Nephron (organoid): ENCODE results near the gene MOXD1.
A peak's percentile ranks its signal among the peaks of the same experiment; 100 is the strongest.
"Not testable (repeated sequence)": the region's sequence is repeated elsewhere in the genome, so short reads cannot be mapped to it uniquely, and the experiment has no call there.

Experiments used
- H3K27ac Mint-ChIP-seq, 3 experiments: 2 replicates each; pipeline ENCODE4 v1.8.0; 2020; ENCODE audit warnings: mixed read lengths in 3 of 3, mild to moderate bottlenecking in 2 of 3, moderate library complexity in 1 of 3
- H3K27me3 Mint-ChIP-seq: 2 replicates; pipeline ENCODE4 v1.8.0; 2021; ENCODE audit warnings: low read depth, mild to moderate bottlenecking, moderate library complexity, mixed read lengths
- H3K36me3 Mint-ChIP-seq: 2 replicates; pipeline ENCODE4 v1.8.0; 2020; ENCODE audit warnings: low read depth, mixed read lengths
- H3K4me1 Mint-ChIP-seq: 2 replicates; pipeline ENCODE4 v1.8.0; 2020; ENCODE audit warnings: mixed read lengths
- H3K4me3 Mint-ChIP-seq, 3 experiments: 2 replicates each; pipeline ENCODE4 v1.8.0; 2020; ENCODE audit warnings: mild to moderate bottlenecking in 3 of 3, mixed read lengths in 3 of 3, moderate library complexity in 2 of 3
- H3K9me3 Mint-ChIP-seq: 2 replicates; pipeline ENCODE4 v1.8.0; 2020; ENCODE audit warnings: mixed read lengths
- CTCF ChIP-seq, 3 experiments: fragments of 200-600 bp; sonication (generic); IDR thresholded peaks; one replicate each; pipeline ENCODE4 v1.5.0; 2021; ENCODE audit warnings: antibody characterized with exemption in 3 of 3; ENCODE audit not compliant: unreplicated experiment in 3 of 3

Gene MOXD1

DNA sequence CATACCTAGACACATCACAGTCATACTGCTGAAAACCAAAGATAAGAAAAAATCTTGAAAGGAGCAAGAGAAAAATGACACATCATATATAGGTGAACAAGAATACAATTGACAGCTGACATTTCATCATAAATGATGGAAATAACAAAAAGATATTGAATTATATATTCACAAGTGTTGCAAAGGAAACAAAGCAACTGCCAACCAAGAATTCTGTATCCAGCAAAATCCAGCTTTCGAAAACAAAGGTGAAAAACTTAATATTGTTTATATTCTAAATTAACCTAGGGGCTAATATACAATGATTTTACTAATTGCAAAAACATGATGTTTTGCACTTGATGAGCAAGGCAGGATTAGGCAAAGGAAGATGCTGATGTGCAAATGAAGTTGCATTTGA lies 84.3 kb downstream of the MOXD1 start:
- Mint-ChIP-seq H3K27me3 (no peaks in the 10 kb centered on the region), H3K4me1 (peaks cover 12% of the 10 kb centered on the region), H3K27ac (no peak overlapping the region), H3K36me3 (peaks cover 73% of the 10 kb centered on the region), H3K4me3 (no peak overlapping the region), H3K9me3 (peaks cover 21% of the 10 kb centered on the region)
- TF ChIP-seq CTCF (IDR thresholded peaks at IDR 0.05; ENCODE audit: unreplicated experiment in 3 of 3), result no peak

DNA sequence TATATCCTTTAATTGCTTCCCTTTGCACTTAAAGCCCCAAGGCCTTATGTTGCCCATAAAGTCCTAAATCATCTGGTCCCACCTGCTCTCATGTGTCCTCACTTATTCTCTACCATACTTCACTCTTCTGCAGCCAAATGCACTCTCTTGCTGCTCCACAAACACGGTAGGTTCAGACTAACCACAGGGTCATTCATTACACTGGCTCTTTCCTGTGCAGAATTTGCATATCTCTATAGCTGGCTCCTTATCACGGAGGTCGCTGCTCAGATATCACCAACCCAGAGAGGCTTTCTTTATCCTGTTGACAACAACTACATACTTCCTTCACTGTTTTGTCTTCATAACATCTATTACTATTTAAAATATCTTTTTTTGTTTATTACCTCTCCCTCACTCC lies 86.8 kb downstream of the MOXD1 start:
- H3K4me1 Mint-ChIP-seq, result peaks cover 28% of the 10 kb centered on the region
- H3K27me3 Mint-ChIP-seq, result no peaks in the 10 kb centered on the region
- peak overlapping the region in 2 of 3 experiments; percentile 8 to 60 for H3K27ac Mint-ChIP-seq
- TF ChIP-seq CTCF (IDR thresholded peaks at IDR 0.05; ENCODE audit: unreplicated experiment in 3 of 3), result no peak
- H3K36me3 Mint-ChIP-seq, result peaks cover 74% of the 10 kb centered on the region
- H3K4me3 Mint-ChIP-seq, result no peak overlapping the region
- H3K9me3 Mint-ChIP-seq, result peaks cover 26% of the 10 kb centered on the region

DNA sequence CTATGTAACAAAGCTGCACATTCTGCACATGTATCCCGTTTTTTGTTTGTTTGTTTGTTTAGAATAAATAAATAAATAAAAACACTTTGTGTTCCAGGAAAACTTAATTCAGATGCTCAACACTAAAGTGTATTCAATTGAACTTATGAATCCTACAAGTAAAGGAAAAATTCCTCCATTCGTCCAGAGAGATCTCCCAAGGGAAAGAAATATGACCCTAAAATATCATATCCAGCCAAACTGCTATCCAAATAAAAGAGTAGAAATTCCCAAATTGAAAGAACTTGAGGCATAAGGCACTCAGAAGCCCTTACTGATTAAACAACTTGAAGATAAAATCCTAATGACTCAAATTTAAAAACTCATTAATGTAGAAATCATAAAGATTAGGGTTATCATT lies 90.4 kb downstream of the MOXD1 start:
- H3K27ac Mint-ChIP-seq, result peak overlapping the region in 2 of 3 experiments; percentile 70 to 81
- peaks cover 79% of the 10 kb centered on the region for H3K36me3 Mint-ChIP-seq
- TF ChIP-seq CTCF (IDR thresholded peaks at IDR 0.05; ENCODE audit: unreplicated experiment in 3 of 3), result no peak
- peaks cover 47% of the 10 kb centered on the region for H3K9me3 Mint-ChIP-seq
- no peak overlapping the region for H3K4me3 Mint-ChIP-seq
- peaks cover 28% of the 10 kb centered on the region for H3K4me1 Mint-ChIP-seq
- H3K27me3 Mint-ChIP-seq, result no peaks in the 10 kb centered on the region

DNA sequence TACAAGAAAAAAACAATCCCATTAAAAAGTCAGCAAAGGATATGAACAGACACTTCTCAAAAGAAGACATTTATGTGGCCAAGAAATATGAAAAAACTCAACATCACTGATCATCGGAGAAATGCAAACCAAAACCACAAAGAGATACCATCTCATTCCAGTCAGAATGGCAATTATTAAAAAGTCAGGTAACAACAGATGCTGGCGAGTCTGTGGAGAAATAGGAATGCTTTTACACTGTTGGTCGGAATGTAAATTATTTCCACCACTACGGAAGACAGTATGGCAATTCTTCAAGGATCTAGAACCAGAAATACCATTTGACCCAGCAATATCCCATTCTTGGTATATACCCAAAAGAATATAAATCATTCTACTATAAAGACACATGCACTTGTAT lies 91.1 kb downstream of the MOXD1 start:
- H3K9me3 Mint-ChIP-seq, result peaks cover 52% of the 10 kb centered on the region
- H3K4me3 Mint-ChIP-seq, H3K27me3 Mint-ChIP-seq: not testable (repeated sequence)
- H3K4me1 Mint-ChIP-seq, result peaks cover 28% of the 10 kb centered on the region
- peaks cover 77% of the 10 kb centered on the region for H3K36me3 Mint-ChIP-seq
- peak overlapping the region in 2 of 3 experiments; percentile 70 to 81 for H3K27ac Mint-ChIP-seq

DNA sequence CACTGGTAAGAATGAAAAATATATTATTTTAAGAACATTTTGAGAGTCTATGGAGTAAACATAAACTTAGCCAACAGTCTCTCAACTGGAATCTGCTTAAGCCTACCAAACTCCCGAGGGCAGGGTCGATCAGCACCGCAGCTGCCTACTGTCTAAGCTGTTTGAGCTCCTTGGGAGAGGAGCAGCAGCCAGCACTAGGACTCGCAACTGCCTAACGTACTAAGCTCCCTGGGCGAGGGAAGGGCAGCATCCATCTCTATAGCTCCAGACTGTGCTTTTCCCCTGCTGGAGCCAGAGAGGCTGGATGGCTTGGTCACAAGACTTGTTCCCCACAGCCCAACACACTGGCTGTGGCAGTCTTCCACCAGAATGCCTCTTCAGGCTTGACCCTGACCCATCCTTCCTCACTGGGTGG lies 96.4 kb downstream of the MOXD1 start:
- H3K27me3 Mint-ChIP-seq, result no peaks in the 10 kb centered on the region
- TF ChIP-seq CTCF (IDR thresholded peaks at IDR 0.05; ENCODE audit: unreplicated experiment in 3 of 3), result no peak
- no peak overlapping the region for H3K4me3 Mint-ChIP-seq
- H3K27ac Mint-ChIP-seq, result no peak overlapping the region
- H3K4me1 Mint-ChIP-seq, result no peaks in the 10 kb centered on the region
- H3K9me3 Mint-ChIP-seq, result peaks cover 48% of the 10 kb centered on the region
- H3K36me3 Mint-ChIP-seq, result peaks cover 72% of the 10 kb centered on the region

GRCh38 chr6:132300323-132300949 lies 100.8 kb downstream of the MOXD1 start:
- no peaks in the 10 kb centered on the region for H3K4me1 Mint-ChIP-seq
- no peaks in the 10 kb centered on the region for H3K27me3 Mint-ChIP-seq

More at GRCh38 chr6:132300323-132300949, 100.8 kb downstream of the MOXD1 start:
- peak; percentile 55 to 74 (median 62) for TF ChIP-seq CTCF (IDR thresholded peaks at IDR 0.05; ENCODE audit: unreplicated experiment in 3 of 3)
- H3K9me3 Mint-ChIP-seq, result peaks cover 5% of the 10 kb centered on the region
- peaks cover 33% of the 10 kb centered on the region for H3K36me3 Mint-ChIP-seq
- no peak overlapping the region for H3K4me3 Mint-ChIP-seq
- no peak overlapping the region for H3K27ac Mint-ChIP-seq
